Activated gamma-delta T cell treated with anti-CD3 and anti-CD28 coated beads, Interleukin-2, amount 50 U/mL, for 16 hours (primary cell): ENCODE measurements around the gene NAA50.

Experiments
- DNase-seq: peaks from one replicate; pipeline ENCODE4 v3.0.0-alpha.2; 2020; ENCODE audit warnings: low read depth

NAA50 gene

DNA sequence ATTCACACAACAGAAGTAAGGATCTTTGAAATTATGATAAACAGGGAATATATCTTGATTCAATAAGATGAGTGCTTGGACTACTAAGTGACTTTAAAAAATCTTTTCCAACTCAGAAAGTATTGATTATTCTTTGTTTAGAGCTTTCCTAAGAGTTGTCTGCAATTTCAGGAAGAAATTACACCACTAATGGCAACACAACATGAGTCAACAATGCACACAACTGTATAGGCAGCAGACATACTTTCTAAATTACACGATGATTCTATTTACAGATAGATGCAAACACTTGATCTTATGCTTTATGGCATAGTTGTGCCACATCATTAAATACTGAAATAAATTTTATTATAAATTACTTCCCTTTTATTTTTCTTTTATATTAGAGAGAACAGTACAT lies 4.4 kb downstream of the NAA50 start:
- no peak for DNase-seq

DNA sequence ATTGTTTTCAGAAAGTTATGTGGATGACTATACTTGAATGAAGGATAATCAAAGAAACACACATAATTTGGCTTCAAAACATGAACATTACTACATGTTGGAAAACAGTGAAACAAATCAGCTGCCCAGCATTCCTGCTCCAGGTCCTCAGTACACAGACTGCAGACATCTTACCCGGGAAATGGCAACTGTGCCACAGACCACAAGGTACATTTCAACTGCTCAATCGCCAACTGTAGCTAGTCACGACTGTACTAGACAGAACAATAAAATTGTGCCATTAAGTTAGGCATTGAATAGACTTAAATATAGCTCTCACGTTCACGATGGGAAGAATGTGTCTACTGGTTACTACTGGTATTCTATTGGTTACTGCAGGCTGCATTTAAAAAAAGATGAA lies 5.0 kb downstream of the NAA50 start:
- no peak for DNase-seq

DNA sequence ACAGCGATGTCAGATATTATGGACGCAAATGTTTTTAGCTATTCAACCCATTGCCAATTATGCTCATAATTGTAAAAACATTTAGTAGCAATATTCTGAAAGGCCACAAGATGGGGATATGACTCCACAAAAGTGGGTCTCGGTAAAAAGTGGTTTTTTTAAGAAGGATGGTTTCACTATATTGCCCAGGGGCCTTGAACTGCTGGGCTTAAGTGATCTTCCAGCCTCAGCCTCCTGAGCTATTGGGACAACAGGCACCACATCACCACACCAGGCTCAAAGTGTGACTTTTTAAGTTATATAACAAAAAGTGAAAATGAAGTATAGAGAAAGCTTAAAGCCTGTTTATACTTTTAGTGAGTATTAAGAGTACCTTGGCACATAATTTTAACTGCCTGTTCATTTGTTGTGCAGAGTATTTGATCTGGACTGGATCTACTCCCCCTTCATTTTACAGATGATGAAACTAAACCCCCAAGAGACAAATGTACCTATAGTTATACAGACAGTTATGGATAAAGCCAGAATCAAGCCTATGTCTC lies 9.4 kb downstream of the NAA50 start:
- no peak for DNase-seq

DNA sequence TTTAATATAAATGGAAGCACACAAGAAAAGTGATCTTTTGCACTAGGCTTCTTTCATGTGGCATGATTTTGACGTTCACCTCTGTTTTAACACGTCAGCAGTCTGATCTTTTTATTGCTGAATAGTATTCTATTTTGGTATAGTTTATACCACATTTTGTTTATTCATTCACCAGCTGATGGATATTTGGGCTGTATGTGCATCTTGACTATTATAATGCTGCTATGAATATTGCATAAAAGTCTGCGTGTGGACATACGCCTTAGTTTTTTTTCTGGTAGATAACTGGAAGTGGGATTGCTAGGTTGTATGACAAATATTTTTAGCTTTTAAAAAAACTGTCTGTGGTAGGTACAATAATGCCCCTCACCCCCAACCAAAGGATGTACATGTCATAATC lies 14.4 kb downstream of the NAA50 start:
- no peak for DNase-seq

DNA sequence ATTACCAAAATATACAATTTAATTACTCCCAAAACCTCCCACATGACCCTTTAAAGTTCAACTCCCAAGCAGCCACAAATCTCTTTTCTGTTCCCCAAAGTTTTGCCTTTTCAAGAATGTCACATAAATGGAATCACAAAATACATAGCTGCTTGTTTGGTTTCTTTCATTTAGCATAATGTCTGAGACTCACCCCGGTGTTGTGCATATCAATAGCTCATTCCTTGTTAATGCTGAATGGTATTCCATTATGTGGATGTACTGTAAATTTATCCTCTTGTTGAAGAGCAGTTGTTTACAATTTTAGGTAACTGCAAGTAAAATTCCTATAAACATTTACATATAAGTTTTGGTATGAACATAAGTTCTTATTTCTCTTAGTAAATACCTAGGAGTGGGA lies 15.5 kb downstream of the NAA50 start:
- DNase-seq, result no peak

DNA sequence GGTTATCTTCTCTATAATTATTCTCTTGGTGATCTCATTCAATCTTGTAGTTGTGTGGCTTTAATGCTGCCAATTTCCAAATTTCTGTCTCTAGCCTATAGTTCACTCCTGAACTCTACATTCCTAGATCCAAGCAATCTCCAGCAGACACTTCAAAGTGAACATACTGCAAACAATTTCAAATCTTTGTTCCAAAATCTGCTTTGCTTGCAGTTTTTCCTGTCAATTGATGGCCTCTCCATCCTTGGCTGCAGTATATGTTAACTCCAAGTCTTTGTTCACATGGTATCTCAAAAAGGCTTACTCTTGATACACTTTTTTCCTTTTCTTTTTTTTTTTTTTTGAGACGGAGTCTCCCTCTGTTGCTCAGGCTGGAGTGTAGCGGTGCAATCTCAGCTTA lies 17.4 kb downstream of the NAA50 start:
- no peak for DNase-seq

DNA sequence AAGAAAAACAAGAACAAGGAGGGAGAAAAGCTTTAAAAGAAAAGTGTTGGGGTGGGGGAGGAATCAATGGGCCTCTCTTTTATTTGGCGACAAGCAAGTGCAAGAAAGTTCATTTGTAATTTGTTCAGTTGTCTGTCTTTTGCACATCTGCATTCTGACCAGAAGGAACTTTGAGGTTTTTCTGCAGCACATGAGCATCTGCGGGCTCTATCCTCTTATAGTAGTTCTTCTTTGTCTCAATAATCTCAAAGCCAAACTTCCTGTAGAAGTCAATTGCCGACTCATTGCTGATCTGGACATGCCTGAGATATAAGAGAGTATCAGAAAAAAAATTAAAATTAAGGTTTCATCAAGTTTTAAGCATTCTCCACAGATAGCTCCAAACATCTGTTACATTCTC lies 24.4 kb downstream of the NAA50 start:
- no peak for DNase-seq

DNA sequence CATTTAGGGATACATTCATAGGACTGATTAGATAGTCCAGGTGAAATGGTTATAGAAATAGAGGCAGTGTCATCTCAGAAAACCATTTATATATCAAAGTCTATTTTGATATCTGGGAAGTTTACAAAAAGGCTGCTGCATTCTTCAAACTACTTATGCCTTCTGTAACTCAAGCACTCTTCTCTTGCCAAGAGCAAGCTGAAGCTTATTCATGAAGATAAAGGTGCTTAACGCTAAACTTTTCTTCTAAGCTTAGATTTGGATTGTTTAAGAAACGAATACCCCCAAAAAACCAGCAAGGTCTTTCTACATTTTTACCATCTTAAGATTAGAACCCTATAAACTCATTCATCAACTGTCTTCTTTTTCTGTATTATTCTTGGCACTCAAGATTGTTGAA lies 26.3 kb downstream of the NAA50 start:
- DNase-seq, result no peak

DNA sequence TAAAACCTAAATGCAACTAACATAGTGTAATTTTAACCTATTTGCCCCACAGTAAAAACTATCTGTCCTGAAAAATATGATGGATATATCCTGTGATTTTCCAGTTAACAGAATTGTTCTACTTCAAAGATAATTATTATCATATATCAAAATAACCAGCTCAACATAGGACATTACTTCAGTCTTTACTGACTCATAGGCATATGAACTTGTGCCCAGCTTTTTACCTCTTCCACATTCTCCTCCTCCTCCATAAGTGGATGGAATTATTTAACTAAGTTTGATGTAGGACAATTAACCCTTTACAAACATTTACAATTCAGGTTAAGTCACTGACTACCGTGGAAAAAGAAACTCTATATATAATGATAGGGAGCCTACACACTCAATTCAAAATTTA lies 26.8 kb downstream of the NAA50 start:
- DNase-seq, result no peak

DNA sequence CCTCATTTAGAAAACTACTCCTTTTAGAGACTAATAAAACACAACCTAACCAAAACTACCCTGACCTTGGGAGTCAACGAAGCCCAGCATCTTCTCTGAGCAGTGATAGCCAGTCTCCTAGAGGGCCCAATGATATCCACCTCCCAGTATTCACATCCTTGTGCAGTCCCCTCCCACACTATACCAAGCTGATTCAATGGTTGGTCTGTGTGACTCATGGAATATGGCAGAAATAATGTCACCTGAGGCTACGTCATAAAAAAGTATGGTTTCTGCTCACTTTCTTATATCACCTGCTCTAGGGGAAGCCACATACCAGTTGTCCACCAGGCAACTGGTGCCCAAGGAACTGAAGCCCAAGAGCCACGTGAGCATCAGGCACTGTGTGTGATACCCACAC lies 28.2 kb downstream of the NAA50 start:
- no peak for DNase-seq

DNA sequence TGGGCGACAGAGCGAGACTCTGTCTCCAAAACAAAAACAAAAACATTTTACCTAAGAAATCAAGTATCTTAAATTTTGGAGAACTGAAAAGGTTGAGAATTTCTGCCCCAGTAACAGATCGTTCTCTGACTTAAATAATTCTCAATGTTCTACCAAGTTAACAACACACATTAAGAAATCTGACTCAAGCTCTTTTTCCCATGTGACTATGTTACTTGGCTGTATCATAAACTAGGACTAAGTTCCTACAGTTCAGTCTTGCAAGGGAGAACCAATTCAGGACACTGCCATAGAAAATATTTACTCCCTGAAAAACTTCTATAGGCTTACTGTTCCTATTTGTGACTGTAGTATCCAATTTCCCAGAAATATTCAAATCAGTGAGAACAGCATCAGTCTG lies 28.7 kb downstream of the NAA50 start:
- no peak for DNase-seq

DNA sequence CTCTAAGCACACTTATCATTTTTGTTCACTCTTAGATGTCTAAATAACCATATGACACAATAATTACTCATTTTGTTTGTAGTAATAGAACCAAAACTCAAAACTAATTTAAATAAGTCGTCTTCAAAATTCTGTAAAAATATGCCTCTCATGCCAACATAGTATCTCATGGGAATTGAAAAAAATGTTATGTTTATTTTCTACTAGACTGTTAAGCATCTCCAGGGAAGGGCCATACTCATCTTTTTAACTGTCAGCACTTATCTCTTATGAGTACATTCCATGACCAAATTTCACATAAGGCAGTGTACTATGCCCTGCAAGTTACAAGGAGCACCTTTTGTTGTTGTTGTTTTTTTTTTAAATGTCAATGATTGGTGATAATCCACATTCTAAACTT lies 31.3 kb downstream of the NAA50 start:
- no peak for DNase-seq

DNA sequence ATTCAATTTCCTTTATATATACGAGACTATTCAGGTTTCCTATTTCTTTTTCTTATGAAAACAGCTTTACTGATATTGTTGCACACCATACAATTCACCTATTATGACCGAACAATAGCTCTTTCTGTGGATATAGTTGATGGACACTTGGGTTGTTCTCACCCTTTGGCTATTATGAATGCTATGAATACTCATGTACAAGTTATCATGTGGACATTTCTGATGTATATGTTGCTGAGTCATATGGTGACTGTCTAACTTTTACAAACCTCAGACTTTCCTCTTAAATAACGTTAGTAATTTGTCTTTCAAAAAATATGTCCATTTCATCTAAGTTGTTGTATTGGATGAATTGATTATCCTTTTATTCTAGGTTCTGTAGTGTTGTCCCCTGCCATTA lies 33.9 kb downstream of the NAA50 start:
- no peak for DNase-seq

DNA sequence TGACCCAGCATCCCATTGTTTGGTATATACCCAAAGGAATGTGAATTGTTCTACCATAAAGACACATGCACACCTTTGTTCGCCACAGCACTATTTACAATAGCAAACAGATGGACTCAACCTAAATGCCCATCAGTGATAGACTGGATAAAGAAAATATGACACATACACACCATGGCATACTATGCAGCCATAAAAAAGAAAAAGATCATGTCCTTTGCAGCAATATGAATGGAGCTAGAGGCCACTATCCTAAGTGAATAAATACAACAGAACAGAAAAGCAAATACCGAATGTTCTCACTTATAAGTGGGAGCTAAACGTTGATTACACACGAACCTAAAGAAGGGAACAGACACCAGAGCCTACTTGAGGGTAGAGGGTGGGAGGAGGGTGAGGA lies 38.2 kb downstream of the NAA50 start:
- DNase-seq, result no peak

DNA sequence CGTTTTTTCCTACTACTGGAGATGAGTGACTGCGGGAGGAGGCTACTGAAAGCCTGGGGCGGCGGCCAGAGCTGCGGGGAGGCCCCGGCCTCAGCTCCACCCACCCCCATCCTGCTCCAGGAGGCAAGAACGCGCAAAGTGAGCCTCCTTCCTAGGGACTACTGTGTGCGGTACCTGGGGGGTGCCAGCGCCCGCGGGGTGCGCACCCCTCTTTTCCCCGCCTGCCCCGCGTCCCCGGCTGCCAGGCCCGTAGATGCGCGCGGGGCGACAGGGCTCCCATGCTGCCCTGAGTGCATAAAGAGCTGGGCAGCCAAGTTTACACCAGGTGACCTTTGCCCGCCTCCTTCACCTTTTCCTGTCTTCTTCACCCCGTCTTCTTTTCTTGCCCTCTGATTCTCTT lies 47.1 kb downstream of the NAA50 start:
- DNase-seq, result no peak

DNA sequence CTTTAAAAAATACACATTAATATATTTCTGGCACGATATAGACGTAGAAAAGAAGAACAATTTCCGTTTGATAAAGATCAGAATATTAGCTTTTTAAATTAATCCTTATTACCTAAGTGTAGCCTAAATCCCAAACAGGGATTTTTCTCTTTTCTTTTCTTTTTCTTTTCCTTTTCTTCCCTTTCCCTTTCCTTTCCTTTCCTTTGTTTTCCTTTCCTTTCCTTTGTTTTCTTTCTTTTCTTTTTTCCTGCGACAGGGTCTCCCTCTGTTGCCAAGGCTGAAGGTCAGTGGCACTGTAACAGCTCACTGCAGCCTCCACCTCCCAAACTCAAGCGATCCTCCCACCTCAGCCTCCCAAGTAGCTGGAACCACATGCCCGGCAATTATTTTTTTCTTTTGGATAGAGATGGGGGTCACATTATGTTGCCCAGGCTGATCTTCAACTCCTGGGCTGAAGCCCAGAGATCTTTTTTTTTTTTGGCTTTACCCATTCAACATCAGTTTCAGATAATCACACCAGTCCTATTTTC lies 47.8 kb downstream of the NAA50 start:
- no peak for DNase-seq

DNA sequence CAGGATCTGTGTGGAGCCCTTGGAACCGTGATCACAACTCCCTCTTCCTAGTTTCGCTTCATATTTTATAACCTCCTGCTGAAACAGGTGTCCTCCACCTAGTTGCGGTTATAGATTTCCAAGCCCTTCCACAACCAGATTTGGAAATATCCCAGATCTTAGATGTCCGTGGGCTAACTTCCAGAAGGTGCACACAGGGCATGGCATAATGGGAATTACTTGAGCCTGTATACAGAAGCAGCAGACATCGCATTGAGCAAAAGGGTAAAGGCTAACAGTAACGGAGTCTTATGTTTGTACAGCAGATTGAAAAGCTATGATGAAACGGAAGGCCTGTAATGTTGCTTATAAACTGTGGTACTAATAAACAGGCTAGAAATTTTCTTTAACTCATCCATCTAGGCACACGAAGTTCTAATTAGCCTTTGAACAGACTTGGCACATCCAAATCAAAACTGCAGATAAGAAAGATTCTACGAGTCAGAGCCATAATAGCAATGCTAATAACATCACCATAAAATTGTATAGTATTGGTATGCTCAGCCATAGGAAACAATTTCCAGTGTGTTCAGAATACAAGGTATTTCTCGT lies 48.5 kb downstream of the NAA50 start:
- no peak for DNase-seq

DNA sequence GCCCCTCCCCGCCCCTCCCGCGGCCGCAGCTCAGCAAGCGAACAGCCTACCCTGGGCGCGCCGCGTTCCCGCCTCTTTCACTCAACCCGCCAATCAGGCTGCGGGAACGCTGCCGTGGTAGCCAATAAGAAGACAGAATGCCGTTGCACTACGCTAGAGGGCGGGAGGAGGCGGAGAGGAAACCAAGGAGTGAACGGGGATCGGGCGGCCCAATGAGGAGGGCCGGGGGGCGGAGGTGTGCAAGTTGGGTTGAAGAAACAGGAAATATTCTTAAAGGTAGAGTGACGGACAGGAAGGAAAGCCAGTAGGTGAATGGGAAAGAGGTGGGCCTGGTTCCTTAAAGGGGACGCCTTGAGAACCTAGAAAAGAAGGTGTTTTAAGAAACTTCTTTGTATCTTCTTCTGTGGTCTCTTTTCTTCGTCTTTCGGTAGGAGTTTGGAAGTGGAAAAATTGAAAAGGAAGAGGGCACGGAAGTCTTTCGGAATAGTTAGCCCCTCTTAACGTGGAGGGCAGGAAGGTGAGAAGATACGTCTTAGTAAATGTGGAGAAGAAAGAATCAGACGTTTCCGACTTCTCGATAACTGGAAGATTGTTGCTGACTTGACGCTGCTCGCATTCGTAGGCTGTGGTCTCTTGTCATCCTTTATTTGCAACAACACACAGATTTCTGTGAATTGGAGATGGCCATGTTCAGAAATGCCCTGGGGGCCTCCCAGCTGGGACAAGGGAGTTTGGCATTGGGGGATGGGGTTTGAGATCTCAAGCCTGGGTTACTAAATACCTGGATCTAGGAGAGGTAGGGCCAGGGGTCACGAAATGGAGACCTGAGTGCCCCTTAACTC lies 49.2 kb downstream of the NAA50 start:
- DNase-seq, result peak; percentile 98

DNA sequence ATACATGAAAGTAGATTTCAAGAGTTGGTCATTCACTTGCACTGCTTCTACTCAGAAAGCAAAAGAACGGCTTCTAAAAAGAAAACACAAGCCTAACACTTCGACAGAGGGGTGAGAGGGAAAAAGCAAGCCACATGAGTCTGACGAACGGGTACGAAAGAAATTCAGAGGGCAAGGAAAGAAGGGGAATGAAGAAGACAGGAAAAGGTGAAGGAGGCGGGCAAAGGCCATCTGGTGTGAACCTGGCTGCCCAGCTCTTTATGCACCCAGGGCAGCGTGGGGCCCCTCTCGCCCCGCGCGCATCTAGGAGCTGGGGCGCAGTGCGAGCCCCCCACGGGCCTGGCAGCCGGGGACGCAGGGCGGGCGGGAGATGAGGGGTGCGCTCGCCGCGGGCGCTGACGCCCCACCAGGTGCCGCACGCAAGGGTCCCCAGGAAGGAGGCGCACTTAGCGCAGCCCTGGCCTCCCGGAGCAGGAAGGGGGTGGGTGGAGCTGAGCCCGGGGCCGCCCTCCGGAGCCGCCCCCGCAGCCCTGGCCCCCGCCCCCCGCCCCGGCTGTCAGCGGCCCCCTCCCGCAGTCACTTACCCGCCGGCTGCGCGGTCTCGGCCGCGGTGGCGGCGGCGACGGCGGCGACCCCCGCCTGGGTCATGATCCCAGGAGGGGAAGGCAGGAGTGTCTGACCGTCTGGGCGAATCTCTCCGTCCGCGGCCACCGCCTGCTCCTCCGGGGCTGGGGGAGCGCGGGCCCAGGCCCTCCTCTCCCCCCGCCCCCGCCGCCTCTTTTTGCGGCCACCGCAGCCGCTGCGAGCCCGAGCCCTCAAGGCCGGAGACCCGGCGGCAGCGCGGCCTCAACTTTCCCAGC lies 50.0 kb downstream of the NAA50 start, which contains the start of gene USF3:
Gene USF3 (minus strand): TSS at position 857 of the 860 bp plus-strand sequence. CDS start 21,764 bp downstream, outside the sequence.
- DNase-seq, result peak; percentile 71

DNA sequence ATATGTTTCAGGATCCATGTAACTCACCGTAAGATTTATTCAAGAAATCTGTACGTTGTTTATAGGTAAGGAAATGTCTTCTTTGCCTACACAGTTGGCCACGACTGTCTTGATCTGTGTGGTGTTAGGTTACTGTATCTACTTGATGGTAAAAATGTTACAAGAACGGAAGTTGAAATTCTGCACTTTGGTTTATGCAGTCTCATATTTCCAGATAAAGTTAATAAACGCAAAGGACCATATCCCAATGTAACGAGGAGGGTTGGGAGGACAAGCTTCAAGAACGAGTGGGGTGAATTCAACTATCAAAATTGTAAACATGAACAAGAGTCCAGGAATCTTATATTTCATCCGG lies 50.6 kb downstream of the NAA50 start:
- no peak for DNase-seq

DNA sequence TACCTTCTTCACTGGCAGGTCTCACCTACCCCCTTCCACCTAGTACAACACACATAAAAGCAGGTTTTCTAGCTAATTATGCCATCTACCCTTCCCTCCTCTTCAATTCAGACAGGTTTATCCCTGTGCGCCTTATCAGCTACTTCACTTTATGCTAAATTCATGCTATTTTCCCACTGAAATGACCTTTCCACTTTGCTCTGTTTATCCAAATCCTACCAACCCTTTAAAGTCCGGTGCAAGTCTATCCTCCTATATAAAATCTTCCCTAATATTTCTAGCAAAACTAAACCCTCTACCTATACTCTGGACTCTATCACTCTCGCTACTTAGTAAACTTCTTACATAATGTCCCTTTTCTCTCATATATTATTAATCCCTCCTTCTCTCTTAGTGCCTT lies 55.6 kb downstream of the NAA50 start:
- DNase-seq, result no peak

DNA sequence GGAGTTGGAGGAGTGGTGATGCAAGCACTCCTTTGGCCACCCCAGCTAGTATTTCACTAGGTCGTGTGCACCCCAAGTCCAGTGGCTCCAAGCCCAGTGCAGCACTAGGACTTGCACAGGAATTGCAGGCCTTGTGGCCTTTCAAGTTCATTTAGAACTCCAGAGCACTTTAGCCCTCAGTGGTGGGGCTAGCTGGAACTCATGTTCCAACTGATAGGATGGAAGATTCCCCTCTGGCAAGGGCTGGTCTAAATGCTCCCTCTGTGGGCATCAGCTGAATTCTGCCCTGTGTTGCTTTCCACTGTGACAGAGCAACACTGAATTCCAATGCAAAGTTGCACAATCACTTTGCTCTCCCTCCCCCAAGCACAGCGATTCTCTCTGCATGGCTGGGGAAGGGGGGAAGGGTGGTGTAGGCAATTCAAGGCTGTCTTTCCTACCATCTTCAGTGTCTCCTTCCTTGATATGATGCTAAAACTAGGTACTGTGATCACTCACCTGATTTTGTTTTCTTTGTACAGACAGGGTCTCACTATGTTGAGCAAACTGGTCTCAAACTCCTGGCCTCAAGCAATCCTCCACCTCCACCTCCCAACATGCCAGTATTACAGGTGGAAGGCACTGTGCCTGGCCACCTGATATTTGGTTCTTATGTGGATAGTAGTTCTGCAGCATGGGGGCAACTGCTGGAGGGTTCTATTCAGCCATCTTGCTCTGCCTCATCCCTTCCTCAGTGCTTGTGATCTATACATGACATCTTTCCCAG lies 59.9 kb downstream of the NAA50 start:
- DNase-seq, result no peak
